MM.1S (cell line): Measurements from ENCODE around the gene DIPK1B.

Experiments used
- DNase-seq: peaks from one replicate; pipeline ENCODE4 v3.0.0-alpha.2; 2015
- H2AFZ ChIP-seq: fragments of 300-600 bp; sonication (generic); 2 replicates; pipeline ENCODE4 v1.6.0; 2016; ENCODE audit warnings: antibody characterized with exemption, low read length
- H3F3A ChIP-seq: fragments of 300-600 bp; sonication (generic); 2 replicates; pipeline ENCODE4 v1.6.1; 2016; ENCODE audit warnings: mild to moderate bottlenecking, antibody characterized with exemption, low read length, moderate library complexity, mixed read lengths; ENCODE audit not compliant: insufficient read depth
- H3K27ac ChIP-seq: fragments of 300-600 bp; sonication (generic); 2 replicates; pipeline ENCODE4 v1.5.1; 2016; ENCODE audit warnings: mild to moderate bottlenecking, low read length
- H3K27me3 ChIP-seq: fragments of 300-600 bp; sonication (generic); replicated peaks from 2 replicates; pipeline ENCODE4 v1.6.0; 2016; ENCODE audit warnings: low read length; ENCODE audit not compliant: insufficient read depth
- H3K36me3 ChIP-seq: fragments of 300-600 bp; sonication (generic); replicated peaks from 2 replicates; pipeline ENCODE4 v1.6.1; 2016; ENCODE audit warnings: mild to moderate bottlenecking, low read length, mixed read lengths; ENCODE audit not compliant: insufficient read depth
- H3K4me1 ChIP-seq: fragments of 300-600 bp; sonication (generic); 2 replicates; pipeline ENCODE4 v1.6.1; 2016; ENCODE audit warnings: low read length, mixed read lengths
- H3K4me2 ChIP-seq: fragments of 300-600 bp; sonication (generic); 2 replicates; pipeline ENCODE4 v1.6.0; 2016; ENCODE audit warnings: low read depth, low read length
- H3K4me3 ChIP-seq: fragments of 300-600 bp; sonication (generic); 2 replicates; pipeline ENCODE4 v1.5.1; 2016; ENCODE audit warnings: low read length, mixed read lengths
- H3K79me2 ChIP-seq: fragments of 300-600 bp; sonication (generic); 2 replicates; pipeline ENCODE4 v1.6.1; 2016; ENCODE audit warnings: mixed run types, low read length, mixed read lengths
- H3K9ac ChIP-seq: fragments of 300-600 bp; sonication (generic); 2 replicates; pipeline ENCODE4 v1.6.1; 2016; ENCODE audit warnings: low read length, mixed read lengths
- H3K9me2 ChIP-seq: fragments of 300-600 bp; sonication (generic); replicated peaks from 2 replicates; pipeline ENCODE4 v1.6.1; 2016; ENCODE audit warnings: mild to moderate bottlenecking, low read length, mixed read lengths; ENCODE audit not compliant: insufficient read depth
- H3K9me3 ChIP-seq: fragments of 300-600 bp; sonication (generic); replicated peaks from 2 replicates; pipeline ENCODE4 v1.6.1; 2016; ENCODE audit warnings: mild to moderate bottlenecking, low read length, mixed read lengths; ENCODE audit not compliant: insufficient read depth
- H4K20me1 ChIP-seq: fragments of 300-600 bp; sonication (generic); 2 replicates; pipeline ENCODE4 v1.6.1; 2016; ENCODE audit warnings: mild to moderate bottlenecking, low read length, moderate library complexity, mixed read lengths; ENCODE audit not compliant: insufficient read depth
- EZH2 ChIP-seq: fragments of 300-600 bp; sonication (generic); optimal IDR thresholded peaks from 2 replicates; pipeline ENCODE3; 2017; ENCODE audit warnings: low read depth, mild to moderate bottlenecking, antibody characterized with exemption, low read length, mixed read lengths
- EZH2phosphoT487 ChIP-seq: fragments of 300-600 bp; sonication (generic); IDR thresholded peaks from 2 replicates; pipeline ENCODE4 v1.6.1; 2018; ENCODE audit warnings: antibody characterized with exemption, low read length
- TF ChIP-seq, protein P1 (sequence below): fragments of 300-600 bp; sonication (generic); IDR thresholded peaks from 2 replicates; pipeline ENCODE4 v1.5.1; 2016; ENCODE audit warnings: antibody characterized with exemption, low read length, mixed read lengths

DIPK1B gene

DNA sequence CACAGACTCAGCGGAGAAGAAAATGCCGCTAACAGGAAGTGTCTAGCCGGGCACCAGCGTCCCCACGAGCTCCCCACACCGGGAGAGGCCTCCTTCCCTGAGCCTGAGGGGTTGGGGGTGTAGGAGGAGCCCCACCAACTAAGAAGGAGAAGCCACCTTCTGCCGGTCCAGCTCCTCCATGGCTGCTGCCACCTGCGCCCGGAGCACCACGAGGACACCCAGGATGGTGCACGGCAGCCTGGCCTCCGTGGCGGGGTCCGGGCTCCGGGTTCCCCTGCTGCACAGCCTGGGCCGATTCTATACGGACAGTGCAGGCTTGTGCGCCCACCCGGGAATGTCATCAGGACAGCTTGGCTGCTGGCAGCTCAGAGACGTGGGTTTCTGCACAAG is 45.4 kb downstream of the DIPK1B start:
- no peaks in the 10 kb centered on the region for H3K36me3 ChIP-seq

DNA sequence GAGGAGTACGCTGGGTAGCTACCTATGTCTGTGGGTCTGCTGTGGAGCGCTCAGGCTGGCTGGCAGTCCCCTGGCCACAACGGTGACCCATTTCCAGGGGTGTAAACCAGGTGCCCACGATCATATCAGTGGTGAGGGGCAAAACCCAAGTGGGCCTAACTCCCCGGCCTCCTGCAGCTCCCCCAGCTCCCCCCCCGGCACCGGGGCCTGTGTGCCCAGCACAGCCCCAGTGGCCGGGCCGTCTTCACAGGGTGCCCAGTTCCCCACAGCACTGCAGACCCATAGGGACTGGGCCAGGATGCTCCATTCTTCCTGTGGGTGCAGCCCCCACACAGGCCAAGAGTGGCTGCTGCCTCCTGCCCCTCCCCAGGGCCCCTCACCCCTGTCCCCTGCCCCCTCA is 46.6 kb downstream of the DIPK1B start:
- Histone ChIP-seq H3K9me3 (no peaks in the 10 kb centered on the region), H3K9me2 (no peaks in the 10 kb centered on the region), H3K9ac (no peak overlapping the region), H3K27me3 (peaks cover 61% of the 10 kb centered on the region), H2AFZ (no peak overlapping the region), H3K79me2 (no peaks in the 10 kb centered on the region), H3K4me3 (no peak overlapping the region), H3K4me1 (0 out of 2 replicates have a peak, but pooled peaks cover 2% of the 10 kb centered on the region), H3K36me3 (no peaks in the 10 kb centered on the region), H3K27ac (no peak overlapping the region), H4K20me1 (no peaks in the 10 kb centered on the region), H3F3A (no peaks in the 10 kb centered on the region), H3K4me2 (no peak overlapping the region)
- no peak for DNase-seq
- no peak for TF ChIP-seq EZH2
- no peak for TF ChIP-seq EZH2phosphoT487
- TF ChIP-seq, protein P1, sequence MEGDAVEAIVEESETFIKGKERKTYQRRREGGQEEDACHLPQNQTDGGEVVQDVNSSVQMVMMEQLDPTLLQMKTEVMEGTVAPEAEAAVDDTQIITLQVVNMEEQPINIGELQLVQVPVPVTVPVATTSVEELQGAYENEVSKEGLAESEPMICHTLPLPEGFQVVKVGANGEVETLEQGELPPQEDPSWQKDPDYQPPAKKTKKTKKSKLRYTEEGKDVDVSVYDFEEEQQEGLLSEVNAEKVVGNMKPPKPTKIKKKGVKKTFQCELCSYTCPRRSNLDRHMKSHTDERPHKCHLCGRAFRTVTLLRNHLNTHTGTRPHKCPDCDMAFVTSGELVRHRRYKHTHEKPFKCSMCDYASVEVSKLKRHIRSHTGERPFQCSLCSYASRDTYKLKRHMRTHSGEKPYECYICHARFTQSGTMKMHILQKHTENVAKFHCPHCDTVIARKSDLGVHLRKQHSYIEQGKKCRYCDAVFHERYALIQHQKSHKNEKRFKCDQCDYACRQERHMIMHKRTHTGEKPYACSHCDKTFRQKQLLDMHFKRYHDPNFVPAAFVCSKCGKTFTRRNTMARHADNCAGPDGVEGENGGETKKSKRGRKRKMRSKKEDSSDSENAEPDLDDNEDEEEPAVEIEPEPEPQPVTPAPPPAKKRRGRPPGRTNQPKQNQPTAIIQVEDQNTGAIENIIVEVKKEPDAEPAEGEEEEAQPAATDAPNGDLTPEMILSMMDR, result no peak

More for the DNA sequence above, 45.4 kb downstream of the DIPK1B start:
- Histone ChIP-seq H3K27ac (no peak overlapping the region), H3K4me1 (0 out of 2 replicates have a peak, but pooled peaks cover 2% of the 10 kb centered on the region), H3K79me2 (no peaks in the 10 kb centered on the region), H3K9me3 (no peaks in the 10 kb centered on the region), H4K20me1 (no peaks in the 10 kb centered on the region), H3K4me3 (no peak overlapping the region), H3F3A (no peaks in the 10 kb centered on the region), H3K27me3 (peaks cover 73% of the 10 kb centered on the region), H3K4me2 (no peak overlapping the region; the same call in 1 of the 2 replicates), H3K9me2 (no peaks in the 10 kb centered on the region), H3K9ac (no peak overlapping the region), H2AFZ (no peak overlapping the region)
- TF ChIP-seq, protein P1, result no peak
- TF ChIP-seq EZH2, result no peak
- no peak for TF ChIP-seq EZH2phosphoT487
- DNase-seq, result no peak

DNA sequence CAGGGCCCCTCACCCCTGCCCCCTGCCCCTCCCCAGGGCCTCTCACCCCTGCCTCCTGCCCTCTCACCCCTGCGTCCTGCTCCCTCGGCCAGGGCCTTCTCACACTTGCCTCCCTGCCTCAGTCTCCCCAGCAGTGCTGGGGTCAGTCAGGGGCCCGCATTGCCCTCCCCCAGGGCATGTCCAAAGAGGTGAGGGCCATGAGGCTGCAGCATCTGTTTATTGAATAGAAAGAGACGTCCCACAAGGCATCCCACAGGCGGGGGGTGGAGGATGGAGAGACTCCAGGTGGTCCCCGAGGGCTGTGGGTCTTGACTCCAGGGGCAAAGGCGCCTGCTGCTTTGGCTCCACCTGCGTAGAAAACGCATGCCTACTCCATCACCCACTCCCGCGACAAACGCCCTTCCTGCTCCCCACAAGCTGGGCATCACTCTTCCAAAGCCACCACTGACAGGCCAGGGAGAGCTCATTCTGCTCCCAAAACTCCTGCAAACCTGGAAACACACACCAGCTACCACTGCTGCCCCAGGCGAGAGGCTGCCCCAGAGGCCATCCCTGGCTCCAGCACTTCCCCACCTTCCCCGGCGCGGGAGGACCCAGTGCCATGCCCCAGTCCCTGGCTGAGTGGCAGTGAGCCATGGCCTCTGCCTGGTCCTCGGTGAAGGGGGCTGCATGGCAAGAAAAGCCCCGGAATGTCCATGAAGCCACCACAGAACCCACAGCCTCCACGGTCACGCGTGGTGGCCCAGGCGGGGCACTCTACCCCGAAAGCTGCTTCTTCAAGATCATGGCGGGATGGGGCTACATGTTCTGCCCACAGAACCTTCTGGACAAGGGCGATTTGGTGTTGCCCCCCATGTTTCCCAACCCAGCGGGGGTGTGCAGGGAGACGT is 47.3 kb downstream of the DIPK1B start:
- Histone ChIP-seq H4K20me1 (no peaks in the 10 kb centered on the region), H3K4me2 (no peak overlapping the region), H3K9ac (no peak overlapping the region), H3K36me3 (no peaks in the 10 kb centered on the region), H3K9me3 (no peaks in the 10 kb centered on the region), H3K27me3 (peaks cover 54% of the 10 kb centered on the region), H3K79me2 (no peaks in the 10 kb centered on the region), H2AFZ (no peak overlapping the region), H3F3A (no peaks in the 10 kb centered on the region), H3K27ac (no peak overlapping the region), H3K9me2 (no peaks in the 10 kb centered on the region), H3K4me1 (0 out of 2 replicates have a peak, but pooled peaks cover 2% of the 10 kb centered on the region), H3K4me3 (no peak overlapping the region)
- DNase-seq, result no peak
- TF ChIP-seq EZH2phosphoT487 (no peak), EZH2 (no peak)
- TF ChIP-seq, protein P1, result no peak
